Measurements from ENCODE around the gene PACSIN2.
A peak's percentile ranks its signal among the peaks of the same experiment; 100 is the strongest.
"Not testable (repeated sequence)": the region's sequence is repeated elsewhere in the genome, so short reads cannot be mapped to it uniquely, and the experiment has no call there.

PACSIN2 gene

DNA sequence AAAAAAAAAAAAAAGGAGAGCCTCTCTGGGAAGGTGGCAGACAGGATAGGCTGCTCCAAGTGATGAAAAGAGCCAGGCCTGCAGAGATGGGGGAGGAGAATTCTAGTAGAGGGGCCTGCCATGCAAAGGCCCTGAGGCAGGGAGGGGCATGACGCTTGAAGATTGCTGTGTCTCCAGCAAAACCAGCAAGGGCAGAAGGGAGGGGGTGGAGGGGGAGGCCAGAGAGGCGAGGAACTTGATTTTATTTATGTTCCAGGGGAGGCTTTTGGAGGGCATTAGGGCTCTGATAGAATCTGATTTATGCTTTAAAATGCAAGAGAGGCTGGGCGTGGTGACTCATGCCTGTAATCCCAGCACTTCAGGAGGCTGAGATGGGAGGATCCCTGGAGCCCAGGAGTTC lies 16.7 kb upstream of the PACSIN2 start:
- no peak overlapping the region for H3K4me3 ChIP-seq (ENCODE audit: low read depth, low read length)
- DNase-seq (ENCODE audit: low read depth) = no peak
- in situ Hi-C loops (cut with HindIII; ENCODE audit: low sequenced_read_pairs) = no loop called here
- TF ChIP-seq, protein P1, sequence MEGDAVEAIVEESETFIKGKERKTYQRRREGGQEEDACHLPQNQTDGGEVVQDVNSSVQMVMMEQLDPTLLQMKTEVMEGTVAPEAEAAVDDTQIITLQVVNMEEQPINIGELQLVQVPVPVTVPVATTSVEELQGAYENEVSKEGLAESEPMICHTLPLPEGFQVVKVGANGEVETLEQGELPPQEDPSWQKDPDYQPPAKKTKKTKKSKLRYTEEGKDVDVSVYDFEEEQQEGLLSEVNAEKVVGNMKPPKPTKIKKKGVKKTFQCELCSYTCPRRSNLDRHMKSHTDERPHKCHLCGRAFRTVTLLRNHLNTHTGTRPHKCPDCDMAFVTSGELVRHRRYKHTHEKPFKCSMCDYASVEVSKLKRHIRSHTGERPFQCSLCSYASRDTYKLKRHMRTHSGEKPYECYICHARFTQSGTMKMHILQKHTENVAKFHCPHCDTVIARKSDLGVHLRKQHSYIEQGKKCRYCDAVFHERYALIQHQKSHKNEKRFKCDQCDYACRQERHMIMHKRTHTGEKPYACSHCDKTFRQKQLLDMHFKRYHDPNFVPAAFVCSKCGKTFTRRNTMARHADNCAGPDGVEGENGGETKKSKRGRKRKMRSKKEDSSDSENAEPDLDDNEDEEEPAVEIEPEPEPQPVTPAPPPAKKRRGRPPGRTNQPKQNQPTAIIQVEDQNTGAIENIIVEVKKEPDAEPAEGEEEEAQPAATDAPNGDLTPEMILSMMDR (IDR thresholded peaks at IDR 0.05; ENCODE audit: low read depth, low read length, missing control alignments) = no peak

DNA sequence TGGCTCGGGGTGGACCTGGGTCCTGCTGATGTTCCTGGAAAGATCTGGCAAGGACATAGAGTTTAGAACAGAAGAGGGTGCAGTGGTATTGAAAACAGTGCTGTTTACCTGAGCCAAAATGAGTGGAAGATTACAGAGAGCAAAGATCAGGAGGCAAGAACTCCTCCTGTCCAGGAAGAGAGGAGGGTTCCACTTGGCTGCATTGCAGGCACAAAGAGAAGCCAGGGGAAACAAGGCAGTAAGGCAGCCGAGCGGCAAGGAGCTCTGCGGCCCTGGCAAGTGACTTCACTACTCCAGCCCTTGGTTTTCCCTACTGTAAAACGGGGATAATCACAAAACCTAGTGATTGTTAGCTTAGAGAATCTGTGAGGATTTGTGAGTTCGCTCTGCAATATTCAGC lies 3.7 kb upstream of the PACSIN2 start:
- TF ChIP-seq, protein P1 (IDR thresholded peaks at IDR 0.05; ENCODE audit: low read depth, low read length, missing control alignments) = no peak
- no peak for DNase-seq (ENCODE audit: low read depth)
- no peak overlapping the region for H3K4me3 ChIP-seq (ENCODE audit: low read depth, low read length)
- in situ Hi-C loops (cut with HindIII; ENCODE audit: low sequenced_read_pairs) = no loop called here

- DNase-seq (ENCODE audit: low read depth) = no peak
- in situ Hi-C loops (cut with HindIII; ENCODE audit: low sequenced_read_pairs) = no loop called here
- no peak overlapping the region for H3K4me3 ChIP-seq (ENCODE audit: low read depth, low read length)
- TF ChIP-seq, protein P1 (IDR thresholded peaks at IDR 0.05; ENCODE audit: low read depth, low read length, missing control alignments) = no peak
These were observed 2.8 kb upstream of the PACSIN2 start for GRCh38 chr22:43017525-43018460.

DNA sequence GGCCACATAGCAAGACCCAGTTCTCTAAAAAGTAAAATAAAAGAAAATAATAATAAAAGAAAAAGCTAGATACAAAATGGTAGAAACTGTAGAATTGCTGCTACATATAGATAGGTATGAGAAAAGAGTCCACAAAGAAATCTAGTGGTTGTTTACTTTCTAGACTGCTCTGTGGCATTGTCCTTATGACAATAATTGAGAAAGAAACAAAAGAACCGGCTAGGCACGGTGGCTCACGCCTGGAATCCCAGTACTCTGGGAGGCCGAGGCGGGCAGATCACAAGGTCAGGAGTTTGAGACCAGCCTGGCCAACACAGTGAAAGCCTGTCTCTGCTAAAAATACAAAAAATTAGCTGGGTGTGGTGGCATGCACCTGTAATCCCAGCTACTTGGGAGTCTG lies 1.2 kb upstream of the PACSIN2 start:
- H3K4me3 ChIP-seq (ENCODE audit: low read depth, low read length); in situ Hi-C loops (cut with HindIII; ENCODE audit: low sequenced_read_pairs); DNase-seq (ENCODE audit: low read depth): not testable (repeated sequence)

GRCh38 chr22:43015677-43016042 lies 711 bp upstream of the PACSIN2 start:
- DNase-seq (ENCODE audit: low read depth) = no peak
- peak overlapping the region; percentile 80 for H3K4me3 ChIP-seq (ENCODE audit: low read depth, low read length)
- in situ Hi-C loops (cut with HindIII; ENCODE audit: low sequenced_read_pairs) = no loop called here
- TF ChIP-seq, protein P1 (IDR thresholded peaks at IDR 0.05; ENCODE audit: low read depth, low read length, missing control alignments) = no peak

DNA sequence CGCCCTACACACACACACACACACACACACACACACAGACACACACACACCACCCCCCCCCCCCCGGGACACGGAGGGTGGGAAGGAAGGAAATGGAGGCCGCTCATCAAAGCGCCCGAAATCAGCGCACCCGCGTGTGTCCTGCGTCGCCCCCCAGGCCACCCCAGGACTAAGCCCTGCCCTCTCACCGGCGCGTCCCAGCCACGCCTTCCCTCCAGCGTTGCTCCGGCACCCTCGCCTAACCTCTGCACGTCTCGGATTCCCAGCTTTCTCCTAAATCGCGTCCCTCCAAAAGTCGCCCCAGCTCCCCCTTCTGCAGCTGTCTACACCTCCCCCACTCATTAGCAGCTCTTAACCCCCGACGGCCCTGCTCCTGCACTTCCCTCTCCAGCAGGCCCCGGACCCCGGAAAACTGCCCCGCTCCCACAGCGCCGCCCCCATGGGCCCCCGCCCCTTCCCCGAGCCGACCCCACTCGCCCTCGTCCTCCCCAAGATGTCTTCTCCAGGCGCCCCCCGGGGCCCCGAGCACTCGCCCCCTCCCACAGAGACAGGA lies 557 bp downstream of the PACSIN2 start:
- no peak for DNase-seq (ENCODE audit: low read depth)

More for the DNA sequence above, 557 bp downstream of the PACSIN2 start:
- TF ChIP-seq, protein P1 (IDR thresholded peaks at IDR 0.05; ENCODE audit: low read depth, low read length, missing control alignments) = no peak
- H3K4me3 ChIP-seq (ENCODE audit: low read depth, low read length) = peak overlapping the region; percentile 80
- in situ Hi-C loops (cut with HindIII; ENCODE audit: low sequenced_read_pairs) = no loop called here
